ENCODE results near the gene TRPM2. TPM values are rescaled to one million over a fixed set of nuclear protein-coding genes. Genes with fewer than 3 reads are reported as not detected.

The TRPM2 gene
- total and polyA plus RNA-seq, 2 of the 4 experiments (the other 2 are of a cell fraction) = not detected

GRCh38 chr21:44449473-44450363 lies 96.3 kb downstream of the TRPM2 start:
- ChIA-PET CTCF (no interaction called here), POLR2A (ENCODE audit: unreplicated experiment) (interaction anchor here (0.7 kb wide), 1 partner anchor 13 kb away, joined by 9 read pairs; no protein-coding TSS in a partner anchor)
- Histone ChIP-seq H3K18ac (ENCODE audit: low read depth, low read length) (no peak overlapping the region), H3K4ac (ENCODE audit: low read depth, low read length) (no peak overlapping the region), H3K9ac (ENCODE audit: low read depth, low read length) (no peak overlapping the region), H2BK15ac (ENCODE audit: low read depth, low read length) (no peak overlapping the region), H3K4me1 (ENCODE audit: control insufficient read depth, insufficient read depth, low read length) (no peaks in the 10 kb centered on the region), H3K23ac (ENCODE audit: low read depth, low read length) (no peak overlapping the region), H4K8ac (ENCODE audit: low read depth in 2 of 2, low read length in 2 of 2) (no peak overlapping the region), H4K20me1 (ENCODE audit: insufficient read depth, low read length) (no peaks in the 10 kb centered on the region), H3K4me3 (ENCODE audit: insufficient read depth, low read depth, low read length) (no peak overlapping the region), H3K9me1 (ENCODE audit: insufficient read depth, low read length) (no peaks in the 10 kb centered on the region), H2AFZ (replicated peaks; ENCODE audit: low read length, poor library complexity) (no peak overlapping the region), H4K91ac (ENCODE audit: insufficient read depth, low read depth, low read length) (no peak overlapping the region), H3K56ac (ENCODE audit: extremely low read depth, insufficient read depth, low read length) (no peak overlapping the region), H3K36me3 (ENCODE audit: control insufficient read depth, insufficient read depth, low read length) (no peaks in the 10 kb centered on the region), H3K79me1 (ENCODE audit: low read depth in 1 of 2, low read length in 2 of 2) (no peaks in the 10 kb centered on the region), H3K14ac (replicated peaks; ENCODE audit: low read depth, low read length) (no peak overlapping the region), H2AK5ac (ENCODE audit: low read depth, low read length) (no peak overlapping the region), H3K27me3 (ENCODE audit: control insufficient read depth, insufficient read depth, low read length) (peaks cover 20% of the 10 kb centered on the region), H2BK120ac (ENCODE audit: low read depth, low read length) (no peak overlapping the region), H2BK5ac (ENCODE audit: low read depth, low read length, poor library complexity, severe bottlenecking) (no peak overlapping the region), H3K9me3 (ENCODE audit: control insufficient read depth, insufficient read depth, low read length) (no peaks in the 10 kb centered on the region), H4K5ac (ENCODE audit: low read depth, low read length) (no peak overlapping the region), H2BK20ac (ENCODE audit: low read depth, low read length) (no peak overlapping the region), H2AK9ac (replicated peaks; ENCODE audit: low read depth, low read length, poor library complexity) (no peak overlapping the region), H3K27ac (ENCODE audit: insufficient read depth, low read length) (no peak overlapping the region), H3K4me2 (ENCODE audit: low read depth, low read length) (no peak overlapping the region)
- ATAC-seq (ENCODE audit: low read depth) (no peak), DNase-seq (no peak)
- in situ Hi-C loops (cut with MboI; ENCODE audit: low sequenced_read_pairs) (no loop called here), intact Hi-C loops (cut with micrococcal nuclease) (no loop called here), dilution Hi-C loops (cut with HindIII; ENCODE audit: low sequenced_read_pairs, unreplicated experiment) (no loop called here)
- no TSS peak for BruUV-seq (replicated peaks)
- TF ChIP-seq SMC3 (IDR thresholded peaks at IDR 0.05; ENCODE audit: low read depth, low read length) = no peak
- TF ChIP-seq NFE2L2 (IDR thresholded peaks at IDR 0.05; ENCODE audit: low read depth, low read length) = no peak
- no peak for TF ChIP-seq RAD21 (IDR thresholded peaks at IDR 0.05; ENCODE audit: low read length)
- TF ChIP-seq POLR2A (IDR thresholded peaks at IDR 0.05; ENCODE audit: low read depth, low read length) = no peak
- no peak for TF ChIP-seq RCOR1 (IDR thresholded peaks at IDR 0.05; ENCODE audit: insufficient replicate concordance, low read length)
- no peak for TF ChIP-seq USF2 (IDR thresholded peaks at IDR 0.05; ENCODE audit: low read depth, low read length)
- WGBS, 2 experiments (ENCODE audit: extremely low coverage in 2 of 2, insufficient read length in 1 of 2) = 36% methylated on average over 9 of the region's 28 CpGs; no CpG with 5 or more reads in 1 of the 2 experiments

All from IMR-90 (cell line).